Activated CD8-positive, alpha-beta T cell treated with anti-CD3 and anti-CD28 coated beads, Interleukin-2, amount 10 ng/mL, durations not matched to agents 7 days and 5 days (primary cell): ENCODE measurements around the gene MRPS35. TPM values are rescaled to one million over a fixed set of nuclear protein-coding genes. Genes with fewer than 3 reads are reported as not detected.
"Not testable (repeated sequence)": the region's sequence is repeated elsewhere in the genome, so short reads cannot be mapped to it uniquely, and the experiment has no call there.

Source experiments
- ATAC-seq: fragments of 150-1000 bp; cut with Tn5 transposase; one replicate; pipeline ENCODE4 v1.10.0; 2021; ENCODE audit warnings: moderate library complexity
- CTCF ChIA-PET: fragments of 350-600 bp; sonication (Branson Sonifier 250); formaldehyde crosslinking; loops from one replicate; lab custom pipeline; 2021; ENCODE audit warnings: antibody characterized with exemption; lab: Charles Lee
- POLR2A ChIA-PET: fragments of 350-600 bp; sonication (Branson Sonifier 250); formaldehyde crosslinking; loops from one replicate; lab custom pipeline; 2021; ENCODE audit warnings: antibody characterized with exemption; lab: Charles Lee
- DNase-seq: peaks from one replicate; pipeline ENCODE4 v3.0.0-alpha.2; 2020
- H3K27ac Mint-ChIP-seq: one replicate; pipeline ENCODE4 v1.8.0; 2021; ENCODE audit warnings: mild to moderate bottlenecking, mixed read lengths
- H3K27me3 Mint-ChIP-seq: one replicate; pipeline ENCODE4 v1.8.0; 2021; ENCODE audit warnings: low read depth, mixed read lengths
- H3K36me3 Mint-ChIP-seq: one replicate; pipeline ENCODE4 v1.8.0; 2021; ENCODE audit warnings: low read depth, mixed read lengths
- H3K4me1 Mint-ChIP-seq: one replicate; pipeline ENCODE4 v1.8.0; 2021; ENCODE audit warnings: low read depth, mixed read lengths
- H3K4me3 Mint-ChIP-seq: one replicate; pipeline ENCODE4 v1.8.0; 2021; ENCODE audit warnings: mild to moderate bottlenecking, mixed read lengths
- H3K9me3 Mint-ChIP-seq: one replicate; pipeline ENCODE4 v1.8.0; 2022; ENCODE audit warnings: mixed read lengths; ENCODE audit not compliant: insufficient read depth
- total RNA-seq, 2 experiments: library from RNA; stranded (reverse); gene quantifications; one replicate each; pipeline ENCODE4 v1.2.3, GENCODE V29; 2021

MRPS35 gene
- total RNA-seq, 2 experiments from 2014 or later = 39.1 to 40.0 TPM

- no peak for DNase-seq
- no peaks in the 10 kb centered on the region for H3K9me3 Mint-ChIP-seq
- H3K4me3 Mint-ChIP-seq = peak overlapping the region; percentile 91
- H3K36me3 Mint-ChIP-seq = peaks cover 17% of the 10 kb centered on the region
- H3K4me1 Mint-ChIP-seq = peaks cover 23% of the 10 kb centered on the region
- CTCF ChIA-PET = interaction anchor here (1.0 to 1.6 kb wide), 3 partner anchors 23 to 285 kb away, joined by 3 to 5 read pairs (median 4); no protein-coding TSS in a partner anchor
- peak overlapping the region; percentile 95 for H3K27ac Mint-ChIP-seq
- H3K27me3 Mint-ChIP-seq = peaks cover 16% of the 10 kb centered on the region
- POLR2A ChIA-PET = no interaction called here
- ATAC-seq = peak; percentile 52
These were observed 570 bp upstream of the MRPS35 start for GRCh38 chr12:27709932-27710591.

DNA sequence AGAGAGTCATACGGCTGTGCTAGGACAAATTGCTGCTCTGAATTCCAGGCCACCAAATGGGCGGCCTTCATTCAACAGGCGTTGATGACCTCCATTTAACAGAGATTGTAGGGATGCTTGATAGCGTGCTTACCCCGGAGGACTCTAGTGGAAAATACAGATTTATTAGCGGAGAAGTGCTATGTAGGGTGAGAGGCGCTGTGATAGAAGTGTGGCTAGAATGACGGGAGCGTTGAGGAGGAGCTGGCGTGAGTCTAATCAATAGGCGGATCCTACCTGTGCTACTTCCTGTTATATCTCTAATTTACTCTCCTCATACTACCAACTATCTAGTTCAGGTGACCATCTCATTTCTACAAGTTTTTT, 668 bp downstream of the MRPS35 start:
- ChIA-PET CTCF (no interaction called here), POLR2A (interaction anchor here (0.5 to 0.6 kb wide), 2 partner anchors 25 to 788 kb away, joined by 3 read pairs; no protein-coding TSS in a partner anchor)
- H3K9me3 Mint-ChIP-seq = no peaks in the 10 kb centered on the region
- peaks cover 16% of the 10 kb centered on the region for H3K27me3 Mint-ChIP-seq
- H3K4me3 Mint-ChIP-seq = peak overlapping the region; percentile 91
- peaks cover 24% of the 10 kb centered on the region for H3K36me3 Mint-ChIP-seq
- peak overlapping the region; percentile 95 for H3K27ac Mint-ChIP-seq
- ATAC-seq (peak; percentile 41), DNase-seq (peak; percentile 44)
- H3K4me1 Mint-ChIP-seq = peaks cover 23% of the 10 kb centered on the region

GRCh38 chr12:27711967-27712366, 1.3 kb downstream of the MRPS35 start:
- H3K4me3 Mint-ChIP-seq = peak overlapping the region; percentile 91
- H3K27me3 Mint-ChIP-seq = peaks cover 16% of the 10 kb centered on the region
- peaks cover 23% of the 10 kb centered on the region for H3K4me1 Mint-ChIP-seq
- H3K36me3 Mint-ChIP-seq = peaks cover 26% of the 10 kb centered on the region
- H3K9me3 Mint-ChIP-seq = no peaks in the 10 kb centered on the region
- ChIA-PET POLR2A (interaction anchor here (0.5 to 0.6 kb wide), 2 partner anchors 24 to 789 kb away, joined by 3 read pairs; no protein-coding TSS in a partner anchor), CTCF (no interaction called here)
- ATAC-seq = no peak
- no peak for DNase-seq
- peak overlapping the region; percentile 9 for H3K27ac Mint-ChIP-seq

GRCh38 chr12:27723212-27723611, 12.6 kb downstream of the MRPS35 start:
- no peak for DNase-seq
- H3K36me3 Mint-ChIP-seq = peaks cover 26% of the 10 kb centered on the region
- H3K9me3 Mint-ChIP-seq = no peaks in the 10 kb centered on the region
- CTCF ChIA-PET = interaction anchor here (0.9 to 1.8 kb wide), 6 partner anchors 9 to 99 kb away, joined by 3 to 11 read pairs (median 4); no protein-coding TSS in a partner anchor
- no peaks in the 10 kb centered on the region for H3K27me3 Mint-ChIP-seq
- POLR2A ChIA-PET = no interaction called here
- H3K27ac Mint-ChIP-seq = no peak overlapping the region
- peaks cover 8% of the 10 kb centered on the region for H3K4me1 Mint-ChIP-seq
- ATAC-seq = no peak
- H3K4me3 Mint-ChIP-seq = no peak overlapping the region

- Mint-ChIP-seq H3K4me1 (no peaks in the 10 kb centered on the region), H3K27me3 (no peaks in the 10 kb centered on the region), H3K27ac (no peak overlapping the region), H3K9me3 (no peaks in the 10 kb centered on the region), H3K4me3 (no peak overlapping the region), H3K36me3 (peaks cover 31% of the 10 kb centered on the region)
- no peak for ATAC-seq
- DNase-seq = no peak
- CTCF ChIA-PET = no interaction called here
- POLR2A ChIA-PET = no interaction called here
These were observed 19.5 kb downstream of the MRPS35 start for GRCh38 chr12:27730097-27730588.

DNA sequence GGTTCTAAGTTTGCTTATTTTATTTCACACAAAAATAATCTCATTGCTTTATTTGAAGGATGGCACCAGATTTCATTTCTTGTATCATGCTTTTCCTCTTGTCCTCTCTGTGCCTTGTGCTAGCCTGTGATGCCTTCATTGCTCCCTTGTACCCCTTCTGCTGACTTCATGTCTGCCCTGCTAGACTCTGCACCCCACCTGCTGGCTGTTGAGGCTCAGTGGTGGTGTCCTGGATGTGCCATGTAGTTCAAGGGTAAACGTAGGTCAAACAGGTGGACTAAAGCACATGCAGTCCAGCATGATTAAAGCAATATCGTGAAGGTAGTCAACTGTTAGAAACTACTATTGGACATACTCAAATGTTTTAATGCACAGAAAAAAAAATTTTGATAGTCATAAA, 21.6 kb downstream of the MRPS35 start:
- peaks cover 26% of the 10 kb centered on the region for H3K36me3 Mint-ChIP-seq
- ChIA-PET CTCF (interaction anchor here (0.6 to 7.2 kb wide), 15 partner anchors 8 to 630 kb away, joined by 3 to 99 read pairs (median 3); partner anchors contain the start of genes KLHL42, MANSC4 and REP15), POLR2A (interaction anchor here (1.1 kb wide), 1 partner anchor 89 kb away, joined by 3 read pairs; no protein-coding TSS in a partner anchor)
- no peak overlapping the region for H3K27ac Mint-ChIP-seq
- H3K9me3 Mint-ChIP-seq = no peaks in the 10 kb centered on the region
- no peaks in the 10 kb centered on the region for H3K4me1 Mint-ChIP-seq
- ATAC-seq (no peak), DNase-seq (peak; percentile 34)
- no peaks in the 10 kb centered on the region for H3K27me3 Mint-ChIP-seq
- no peak overlapping the region for H3K4me3 Mint-ChIP-seq

DNA sequence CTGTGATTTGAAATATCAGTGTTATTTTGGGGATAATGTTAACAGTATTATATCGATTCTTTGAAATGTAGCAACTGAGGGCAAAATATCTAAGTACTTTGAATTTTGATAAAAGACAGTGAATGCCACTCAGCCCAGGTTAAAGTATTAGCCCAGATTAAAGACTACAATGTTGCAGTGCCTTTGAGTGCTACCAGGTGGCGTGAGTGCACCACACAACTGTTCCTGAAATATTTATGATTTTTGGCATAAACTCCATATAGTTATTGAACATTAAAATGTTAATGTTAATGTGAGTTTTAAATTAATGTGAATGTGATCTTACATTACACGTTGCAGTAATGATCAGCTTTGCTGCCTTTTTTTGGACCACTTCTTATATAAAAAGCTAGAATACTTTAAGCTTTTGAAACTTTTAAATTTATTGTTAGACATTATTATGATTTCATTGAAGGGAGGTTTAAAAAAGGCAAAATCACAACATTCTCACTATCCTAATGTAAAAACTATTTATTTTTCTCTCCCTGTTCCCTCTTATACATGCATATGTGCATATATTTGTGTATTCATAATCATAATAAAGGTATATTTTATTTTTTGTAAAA, 22.5 kb downstream of the MRPS35 start:
- ChIA-PET POLR2A (interaction anchor here (0.7 to 1.1 kb wide), 2 partner anchors 88 to 581 kb away, joined by 3 read pairs; no protein-coding TSS in a partner anchor), CTCF (interaction anchor here (0.7 to 7.2 kb wide), 25 partner anchors 9 to 215 kb away, joined by 3 to 99 read pairs (median 4); partner anchors contain the start of genes KLHL42, MANSC4 and REP15)
- Mint-ChIP-seq H3K4me3 (no peak overlapping the region), H3K4me1 (no peaks in the 10 kb centered on the region), H3K27ac (no peak overlapping the region), H3K36me3 (peaks cover 28% of the 10 kb centered on the region), H3K27me3 (no peaks in the 10 kb centered on the region), H3K9me3 (no peaks in the 10 kb centered on the region)
- DNase-seq (peak; percentile 53), ATAC-seq (peak; percentile 57)

DNA sequence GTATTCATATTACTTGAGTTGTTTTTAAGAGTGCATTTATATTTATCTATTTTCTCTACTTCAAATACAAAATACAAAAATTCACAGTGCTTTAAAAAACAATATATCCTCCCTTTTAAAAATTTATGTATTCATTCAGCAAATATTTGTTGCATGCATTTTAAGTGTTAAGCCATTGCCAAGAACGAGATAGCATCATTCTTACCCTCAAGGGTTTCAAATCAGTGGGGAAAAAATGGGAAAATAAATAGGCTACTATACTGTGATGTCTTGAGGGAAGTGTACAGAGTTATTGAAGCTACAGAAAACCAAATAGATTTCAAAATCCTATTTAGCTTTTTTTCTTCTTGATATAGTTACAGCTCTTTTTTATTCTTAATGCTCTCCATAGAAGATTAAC, 23.2 kb downstream of the MRPS35 start:
- CTCF ChIA-PET = interaction anchor here (0.5 to 7.2 kb wide), 23 partner anchors 8 to 1032 kb away, joined by 3 to 99 read pairs (median 4); partner anchors contain the start of genes KLHL42 and MANSC4

DNA sequence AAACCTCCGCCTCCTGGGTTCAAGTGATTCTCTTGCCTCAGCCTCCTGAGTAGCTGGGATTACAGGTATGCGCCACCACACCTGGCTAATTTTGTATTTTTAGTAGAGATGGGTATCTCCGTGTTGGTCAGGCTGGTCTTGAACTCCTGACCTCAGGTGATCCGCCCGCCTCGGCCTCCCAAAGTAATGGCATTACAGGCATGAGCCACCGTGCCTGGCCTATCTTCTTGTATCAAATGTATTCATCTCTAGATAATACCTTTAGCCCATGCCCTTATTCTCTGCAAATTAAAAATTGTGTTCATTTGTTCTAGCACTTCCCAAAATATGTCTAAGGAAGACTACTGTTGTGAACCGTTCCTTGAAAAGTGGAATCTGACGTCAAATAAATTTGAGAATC, 23.7 kb downstream of the MRPS35 start:
- H3K9me3 Mint-ChIP-seq, H3K4me1 Mint-ChIP-seq, H3K4me3 Mint-ChIP-seq, H3K27ac Mint-ChIP-seq, H3K27me3 Mint-ChIP-seq, POLR2A ChIA-PET, ATAC-seq, DNase-seq: not testable (repeated sequence)
- H3K36me3 Mint-ChIP-seq = peaks cover 23% of the 10 kb centered on the region
- CTCF ChIA-PET = interaction anchor here (0.5 to 7.2 kb wide), 12 partner anchors 8 to 1032 kb away, joined by 3 to 99 read pairs (median 6); partner anchors contain the start of genes KLHL42 and MANSC4

More for the DNA sequence above, 23.2 kb downstream of the MRPS35 start:
- H3K27me3 Mint-ChIP-seq = no peaks in the 10 kb centered on the region
- H3K27ac Mint-ChIP-seq = no peak overlapping the region
- H3K36me3 Mint-ChIP-seq = peaks cover 28% of the 10 kb centered on the region
- POLR2A ChIA-PET = interaction anchor here (0.7 kb wide), 1 partner anchor 581 kb away, joined by 3 read pairs; no protein-coding TSS in a partner anchor
- H3K4me3 Mint-ChIP-seq = no peak overlapping the region
- peaks cover 1% of the 10 kb centered on the region for H3K4me1 Mint-ChIP-seq
- DNase-seq = no peak
- no peak for ATAC-seq
- no peaks in the 10 kb centered on the region for H3K9me3 Mint-ChIP-seq

DNA sequence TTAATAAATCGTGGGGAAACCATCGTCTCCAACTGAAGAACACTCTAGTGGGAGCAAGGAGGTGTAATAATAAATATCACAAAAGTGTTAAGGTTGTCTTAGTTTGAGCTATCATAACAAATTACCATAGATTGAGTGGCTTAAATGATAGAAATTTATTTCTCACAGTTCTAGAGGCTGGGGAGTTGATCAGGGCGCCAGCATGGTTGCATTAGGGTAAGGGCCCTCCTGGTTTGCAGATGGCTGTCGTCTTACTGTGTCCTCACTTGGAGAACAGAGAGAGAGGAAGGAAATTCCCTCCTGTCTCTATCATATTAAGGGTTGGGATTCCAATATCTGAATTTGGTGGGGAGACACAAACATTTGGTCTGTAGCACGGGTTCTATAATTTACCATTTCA, 33.0 kb downstream of the MRPS35 start:
- H3K27me3 Mint-ChIP-seq = no peaks in the 10 kb centered on the region
- no peaks in the 10 kb centered on the region for H3K9me3 Mint-ChIP-seq
- peaks cover 8% of the 10 kb centered on the region for H3K4me1 Mint-ChIP-seq
- H3K27ac Mint-ChIP-seq = no peak overlapping the region
- ChIA-PET POLR2A (no interaction called here), CTCF (interaction anchor here (0.6 to 3.4 kb wide), 2 partner anchors 77 to 809 kb away, joined by 3 to 18 read pairs; no protein-coding TSS in a partner anchor)
- H3K36me3 Mint-ChIP-seq = peaks cover 41% of the 10 kb centered on the region
- no peak for ATAC-seq
- no peak for DNase-seq
- H3K4me3 Mint-ChIP-seq = no peak overlapping the region

- ATAC-seq, H3K27me3 Mint-ChIP-seq, H3K4me1 Mint-ChIP-seq, H3K27ac Mint-ChIP-seq, POLR2A ChIA-PET, H3K9me3 Mint-ChIP-seq, H3K4me3 Mint-ChIP-seq, DNase-seq: not testable (repeated sequence)
- CTCF ChIA-PET = interaction anchor here (0.7 to 2.7 kb wide), 2 partner anchors 12 to 76 kb away, joined by 3 to 14 read pairs; no protein-coding TSS in a partner anchor
- H3K36me3 Mint-ChIP-seq = peaks cover 34% of the 10 kb centered on the region
These were observed 35.1 kb downstream of the MRPS35 start for GRCh38 chr12:27745734-27746133.
